GM21526 (cell line): Measurements from ENCODE around the gene NECTIN1.

Experiments
- ATAC-seq: cut with Tn5 transposase; IDR thresholded peaks from one replicate; pipeline ENCODE4 v1.9.1; 2021; ENCODE audit warnings: moderate library complexity; ENCODE audit not compliant: unreplicated experiment, low FRiP score

Gene NECTIN1

GRCh38 chr11:119755356-119756071 is 26.5 kb upstream of the NECTIN1 start:
- ATAC-seq = no peak

- no peak for ATAC-seq
These were observed 25.8 kb upstream of the NECTIN1 start for GRCh38 chr11:119754656-119755355.

GRCh38 chr11:119754199-119754598 is 25.2 kb upstream of the NECTIN1 start:
- no peak for ATAC-seq

- ATAC-seq = no peak
These were observed 23.9 kb upstream of the NECTIN1 start for GRCh38 chr11:119752946-119753345.

GRCh38 chr11:119752345-119752871 is 23.4 kb upstream of the NECTIN1 start:
- ATAC-seq = no peak

DNA sequence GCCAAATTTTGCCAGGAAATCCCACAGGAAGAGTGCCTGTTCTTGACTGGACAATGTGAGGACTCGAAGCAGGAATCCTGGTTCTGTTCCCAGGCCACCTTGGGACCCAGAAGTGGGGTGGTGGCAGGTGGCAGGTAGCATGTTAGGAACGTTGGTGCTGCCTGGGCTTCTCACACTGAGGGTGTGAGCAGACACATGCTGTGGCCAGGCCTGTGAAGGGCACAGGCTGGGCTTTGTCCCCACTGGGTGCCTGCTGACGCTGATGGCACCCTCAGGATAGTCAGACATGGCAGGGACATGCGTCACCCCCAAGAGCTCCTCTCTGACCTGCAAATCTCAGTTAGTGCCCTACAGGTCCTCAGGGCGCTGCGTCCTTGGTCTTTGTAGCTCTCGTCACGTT is 21.1 kb upstream of the NECTIN1 start:
- no peak for ATAC-seq

DNA sequence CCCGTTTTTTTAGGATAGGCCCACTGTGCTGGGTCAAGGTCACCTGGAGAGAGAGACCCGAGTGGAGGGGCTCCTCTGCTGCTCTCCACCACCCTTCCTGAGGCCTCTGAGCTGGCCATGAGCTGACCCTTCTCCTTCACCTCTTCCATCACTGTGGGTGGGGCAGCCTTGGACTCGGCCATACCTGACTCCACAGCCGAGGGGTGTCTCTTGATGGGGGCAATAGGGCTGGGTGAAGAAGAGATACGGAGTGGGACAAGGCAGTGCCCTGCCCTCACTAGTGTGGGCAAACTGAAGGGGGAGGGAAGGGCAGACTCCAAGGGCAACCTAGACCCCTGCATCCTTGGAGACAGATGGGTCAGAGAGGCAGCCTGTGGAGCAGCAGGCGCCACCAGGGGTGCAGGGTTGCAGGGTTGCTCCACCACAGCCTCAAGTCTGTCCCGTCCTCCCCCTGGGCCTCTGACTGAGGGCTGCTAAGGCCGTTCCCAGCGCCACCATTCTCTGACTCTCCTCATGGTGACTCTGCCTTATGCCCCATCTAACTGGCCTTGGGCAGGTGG is 20.1 kb upstream of the NECTIN1 start:
- no peak for ATAC-seq

GRCh38 chr11:119747868-119748660 is 19.1 kb upstream of the NECTIN1 start:
- no peak for ATAC-seq

GRCh38 chr11:119745776-119746535 is 17.0 kb upstream of the NECTIN1 start:
- no peak for ATAC-seq

DNA sequence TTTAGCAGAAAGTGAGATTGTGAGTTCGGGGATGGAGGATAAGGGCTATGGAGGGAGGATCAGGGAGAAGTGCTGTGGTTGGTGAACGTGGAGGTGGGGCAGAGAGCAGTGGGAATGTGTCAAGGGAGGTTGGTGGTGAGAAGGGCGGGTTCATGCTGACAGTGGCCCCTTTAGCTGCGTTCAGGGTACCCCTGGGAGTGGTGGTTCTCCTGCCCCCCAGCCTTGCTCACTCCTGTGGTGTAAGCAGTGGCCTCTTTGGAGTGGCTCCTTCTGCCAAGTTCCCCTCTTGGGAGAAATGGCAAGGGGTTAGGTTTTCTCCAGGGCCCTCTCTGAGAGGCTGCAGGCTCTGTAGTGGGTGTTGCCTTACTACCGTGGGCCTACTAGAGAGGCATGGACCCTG is 16.1 kb upstream of the NECTIN1 start:
- no peak for ATAC-seq

GRCh38 chr11:119744577-119744976 is 15.6 kb upstream of the NECTIN1 start:
- no peak for ATAC-seq

- no peak for ATAC-seq
These were observed 14.0 kb upstream of the NECTIN1 start for GRCh38 chr11:119743006-119743405.

DNA sequence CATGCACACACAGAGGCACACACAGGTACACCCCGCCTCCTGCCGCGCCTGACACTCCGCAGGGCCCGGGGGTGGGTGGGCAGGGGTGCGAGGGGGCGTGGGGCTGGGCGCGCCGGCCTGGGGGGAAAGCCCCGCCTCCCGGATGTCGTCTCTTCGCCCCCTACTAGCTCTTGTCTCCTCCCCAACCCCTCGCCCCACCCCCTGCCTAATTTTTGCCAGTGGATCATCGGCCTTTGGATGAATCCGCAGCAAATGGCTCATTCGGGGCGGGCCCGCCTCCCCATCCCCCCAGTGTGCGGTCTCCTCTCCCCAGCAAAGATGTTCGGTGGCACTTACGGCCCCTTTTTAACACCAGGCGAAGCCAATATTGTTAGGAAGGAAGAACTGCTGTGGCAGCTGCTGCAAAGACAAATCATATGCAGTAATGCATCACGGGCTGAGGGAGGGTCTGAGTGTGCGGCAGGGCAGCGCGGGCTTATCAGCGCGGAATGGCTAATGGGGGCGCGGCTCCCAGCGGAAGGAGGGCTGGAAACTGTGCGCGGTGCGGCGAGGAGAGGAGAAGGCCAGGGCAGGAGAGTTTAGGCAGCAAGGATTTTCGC is 13.4 kb upstream of the NECTIN1 start:
- ATAC-seq = no peak

- ATAC-seq = no peak
These were observed 12.6 kb upstream of the NECTIN1 start for GRCh38 chr11:119741369-119742262.

DNA sequence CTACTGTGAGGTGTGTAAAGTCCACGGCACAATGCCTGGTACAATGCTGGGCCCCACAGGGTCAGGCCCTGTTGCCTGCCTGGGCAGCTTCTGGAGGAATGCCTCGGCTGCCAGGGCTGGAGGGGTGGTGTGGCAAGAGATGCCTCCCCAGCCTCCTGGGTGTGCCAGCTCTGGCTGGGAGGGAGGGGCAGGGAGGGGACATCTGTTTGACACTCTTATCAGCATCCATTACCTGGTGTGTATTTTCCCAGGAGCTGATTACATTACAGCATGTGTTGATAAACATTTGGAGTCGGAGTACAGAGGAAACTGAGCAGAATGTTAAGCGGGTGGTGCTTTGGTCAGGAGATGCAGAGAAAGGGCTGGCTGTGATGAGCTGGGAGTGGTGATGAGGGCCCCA is 11.0 kb upstream of the NECTIN1 start:
- no peak for ATAC-seq

DNA sequence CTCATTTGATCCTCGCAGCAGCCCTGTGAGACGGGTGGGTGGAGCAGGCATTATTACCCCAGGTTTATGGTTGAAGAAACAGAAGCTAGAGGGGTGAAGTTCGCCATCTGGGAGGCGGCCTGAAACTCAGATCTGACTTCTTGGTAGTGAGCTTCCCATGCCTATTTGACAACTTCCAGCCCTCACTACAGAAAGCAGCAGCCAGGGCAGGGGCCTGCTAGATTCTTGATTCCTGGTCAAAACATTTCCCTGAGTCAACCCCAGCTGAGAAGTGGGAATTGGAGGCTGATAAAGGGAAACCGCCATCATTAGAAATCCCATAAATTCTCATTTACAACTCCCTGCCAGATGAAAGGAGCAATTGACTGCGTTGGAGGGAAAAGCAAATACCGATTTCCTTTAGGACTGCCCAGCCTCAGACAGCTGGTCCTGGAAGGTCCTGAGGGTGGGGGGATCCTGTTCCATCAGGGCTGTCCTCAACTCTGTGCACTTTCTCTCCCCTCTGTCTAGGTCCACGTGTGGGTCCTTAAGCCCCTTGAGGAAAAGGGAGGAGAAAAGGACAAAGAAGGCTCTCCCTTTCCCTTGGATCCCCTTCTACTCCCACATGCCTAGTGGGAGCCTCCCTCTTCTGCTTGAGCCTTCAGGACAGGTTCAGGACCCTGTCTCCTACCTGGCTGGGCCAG is 10.2 kb upstream of the NECTIN1 start:
- ATAC-seq = no peak

GRCh38 chr11:119738059-119738439 is 9.0 kb upstream of the NECTIN1 start:
- ATAC-seq = no peak

DNA sequence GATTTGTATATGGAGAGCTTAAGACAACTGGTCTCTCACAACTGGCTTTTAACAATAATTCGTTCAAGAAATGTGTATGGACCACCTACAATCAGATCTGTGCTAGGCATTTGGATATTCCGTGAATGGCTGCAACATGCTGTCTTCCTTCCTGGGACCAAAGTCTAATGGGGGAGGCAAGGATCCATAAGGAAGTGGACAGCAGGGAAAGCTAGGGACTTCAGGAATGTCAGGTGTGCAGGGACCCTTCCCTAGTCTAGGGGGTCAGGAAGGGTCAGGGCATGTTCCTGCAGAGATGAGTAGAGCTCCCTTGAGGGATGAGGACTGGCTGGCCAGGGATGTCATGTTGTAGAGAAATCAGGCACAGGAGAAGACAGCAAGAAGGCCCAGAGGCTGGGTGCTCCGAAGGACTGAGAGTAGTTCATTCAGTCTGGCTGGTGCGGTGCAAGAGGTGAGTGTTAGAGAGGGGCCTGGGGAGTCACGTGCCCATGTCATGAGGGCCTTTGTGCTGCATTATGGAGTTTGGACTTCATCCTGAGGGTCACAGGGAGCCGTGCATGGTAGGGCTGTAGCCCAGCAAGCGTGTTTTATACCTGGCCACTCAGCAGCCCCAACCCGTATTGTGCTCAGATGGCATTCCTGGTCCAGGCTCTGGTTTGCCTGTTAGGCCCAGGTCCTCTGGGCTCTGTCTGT is 8.5 kb upstream of the NECTIN1 start:
- ATAC-seq = no peak
